GM12878 (cell line): ENCODE results near the gene NDUFS6. TPM values are rescaled to one million over a fixed set of nuclear protein-coding genes. Genes with fewer than 3 reads are reported as not detected.

Source experiments
- ATAC-seq: fragments of 200-7000 bp; cut with Tn5 transposase; 3 replicates; pipeline ENCODE4 v1.9.1; 2020; ENCODE audit warnings: mild to moderate bottlenecking, moderate library complexity
- BruUV-seq: library from RNA; stranded (reverse); fragments of 400-500 nt; replicated peaks from 2 replicates; lab custom pipeline; 2021; lab: Mats Ljungman, UMichigan
- CTCF ChIA-PET: fragments of 300-600 bp; sonication (Branson Sonifier 250); formaldehyde crosslinking; extraction: SDS; loops from one replicate; lab custom pipeline; 2021; ENCODE audit warnings: inconsistent platforms; lab: Yijun Ruan, JAX
- POLR2A ChIA-PET: fragments of 350-600 bp; formaldehyde crosslinking; extraction: SDS; loops from one replicate; lab custom pipeline; 2021; ENCODE audit warnings: inconsistent platforms; lab: Charles Lee
- RAD21 ChIA-PET: fragments of 300-600 bp; sonication (Branson Sonifier 250); formaldehyde crosslinking; loops from one replicate; lab custom pipeline; 2023; ENCODE audit warnings: antibody characterized with exemption; ENCODE audit not compliant: unreplicated experiment; lab: Charles Lee
- SMC1A ChIA-PET: fragments of 300-600 bp; sonication (Branson Sonifier 250); formaldehyde crosslinking; loops from one replicate; lab custom pipeline; 2023; ENCODE audit not compliant: unreplicated experiment, uncharacterized antibody; lab: Charles Lee
- DNase-seq: peaks from one replicate; pipeline ENCODE4 v3.0.0-alpha.2; 2011; ENCODE audit warnings: low read depth, low spot score
- FAIRE-seq: peaks from 3 replicates; lab custom pipeline; 2011; peaks lifted over from hg19 to GRCh38; lab: Jason Lieb, UNC
- H2AFZ ChIP-seq: 2 replicates; pipeline ENCODE4 v1.6.0; 2011; ENCODE audit warnings: low read depth, low read length, control low read depth; ENCODE audit not compliant: control insufficient read depth
- H3K27ac ChIP-seq: 2 replicates; pipeline ENCODE4 v1.5.1; 2011; ENCODE audit warnings: control low read depth; ENCODE audit not compliant: control insufficient read depth, insufficient read depth
- H3K27me3 ChIP-seq, 2 experiments: replicated peaks in 1 of 2; 2 replicates each; pipeline versions ENCODE4 v1.6.0 to v1.6.1; 2011; ENCODE audit warnings: low read length in 1 of 2; ENCODE audit not compliant: control insufficient read depth in 2 of 2, insufficient read depth in 2 of 2
- H3K36me3 ChIP-seq, 2 experiments: 2 replicates each; pipeline ENCODE4 v1.5.1; 2011; ENCODE audit warnings: low read length in 1 of 2; ENCODE audit not compliant: control insufficient read depth in 2 of 2, insufficient read depth in 2 of 2
- H3K4me1 ChIP-seq: 2 replicates; pipeline ENCODE4 v1.6.1; 2011; ENCODE audit warnings: mild to moderate bottlenecking, low read length, moderate library complexity, mixed read lengths; ENCODE audit not compliant: control insufficient read depth, insufficient read depth
- H3K4me2 ChIP-seq: 2 replicates; pipeline ENCODE4 v1.6.0; 2011; ENCODE audit warnings: control low read depth; ENCODE audit not compliant: control insufficient read depth, insufficient read depth
- H3K4me3 ChIP-seq: fragments of 200-600 bp; sonication (generic); 2 replicates; pipeline ENCODE4 v1.5.1; 2016
- H3K79me2 ChIP-seq: 2 replicates; pipeline ENCODE4 v1.6.0; 2011; ENCODE audit warnings: low read length; ENCODE audit not compliant: control insufficient read depth, insufficient read depth
- H3K9ac ChIP-seq: 2 replicates; pipeline ENCODE4 v1.8.0; 2011; ENCODE audit warnings: low read length, control low read depth, mixed read lengths; ENCODE audit not compliant: control insufficient read depth, insufficient read depth
- H3K9me3 ChIP-seq: replicated peaks from 3 replicates; pipeline ENCODE4 v1.5.1; 2011; ENCODE audit warnings: mild to moderate bottlenecking, low read length; ENCODE audit not compliant: control insufficient read depth, insufficient read depth
- H4K20me1 ChIP-seq: 2 replicates; pipeline ENCODE4 v1.6.0; 2011; ENCODE audit not compliant: control insufficient read depth, insufficient read depth
- E2F4 ChIP-seq: IDR thresholded peaks from 2 replicates; pipeline ENCODE4 v1.6.1; 2012; ENCODE audit warnings: low read depth, low read length, improper control_type of control experiment
- EED ChIP-seq: sonication (generic); IDR thresholded peaks from 2 replicates; pipeline ENCODE4 v1.6.1; 2016; ENCODE audit warnings: antibody characterized with exemption, low read depth
- EP300 ChIP-seq, 2 experiments: fragments of 150-350 bp in 1 of 2; IDR thresholded peaks; 2 replicates each; pipeline ENCODE4 v1.6.1; 2011 to 2012; ENCODE audit warnings: low read depth in 2 of 2, low read length in 2 of 2, borderline replicate concordance in 1 of 2, improper control_type of control experiment in 1 of 2, inconsistent platforms in 1 of 2; ENCODE audit not compliant: control insufficient read depth in 1 of 2
- FOXM1 ChIP-seq: IDR thresholded peaks from 2 replicates; pipeline ENCODE4 v1.6.1; 2012; ENCODE audit warnings: low read depth, mild to moderate bottlenecking, inconsistent platforms, low read length, moderate library complexity
- GABPA ChIP-seq: IDR thresholded peaks from 2 replicates; pipeline ENCODE4 v1.6.1; 2014; ENCODE audit warnings: antibody characterized with exemption, low read depth, mild to moderate bottlenecking, inconsistent platforms
- HDAC2 ChIP-seq: fragments of 200-600 bp; sonication (generic); IDR thresholded peaks from 2 replicates; pipeline ENCODE4 v1.6.1; 2017
- HDGF ChIP-seq: fragments of 450-650 bp; IDR thresholded peaks from 2 replicates; pipeline ENCODE4 v1.6.1; 2016; ENCODE audit warnings: antibody characterized with exemption
- PAX8 ChIP-seq: fragments of 450-650 bp; IDR thresholded peaks from 2 replicates; pipeline ENCODE4 v1.6.1; 2017; ENCODE audit warnings: mild to moderate bottlenecking, moderate library complexity
- POLR2AphosphoS5 ChIP-seq: IDR thresholded peaks from 2 replicates; pipeline ENCODE4 v1.6.1; 2011; ENCODE audit warnings: mild to moderate bottlenecking, low read length, inconsistent platforms
- RBBP5 ChIP-seq: fragments of 200-600 bp; sonication (generic); conservative IDR thresholded peaks from 2 replicates; pipeline ENCODE4 v1.6.1; 2016
- ZNF207 ChIP-seq: fragments of 450-650 bp; IDR thresholded peaks from 2 replicates; pipeline ENCODE4 v1.6.1; 2014; ENCODE audit warnings: antibody characterized with exemption, mild to moderate bottlenecking, borderline replicate concordance
- WGBS: methylation state at CpG from one replicate; pipeline ENCODE4 v1.1.6; 2016; ENCODE audit warnings: low lambda C conversion rate; ENCODE audit not compliant: insufficient replicate concordance, insufficient coverage; ENCODE audit errors: missing lambda C conversion rate; 5-methylcytosine and 5-hydroxymethylcytosine counted together
- in situ Hi-C: fragments of 300-500 bp; cut with MboI; formaldehyde crosslinking; loops from 9 replicates; pipeline ENCODE4 v1.14.3; 2018; ENCODE audit warnings: mixed read lengths
- intact Hi-C: fragments of 100-400 bp; cut with micrococcal nuclease; formaldehyde crosslinking; loops from one replicate; pipeline ENCODE4 v1.14.2; 2022; ENCODE audit not compliant: unreplicated experiment
- polyA plus RNA-seq, 11 experiments: library from polyadenylated mRNA; depleted of rRNA in 4 of 11; unstranded in 6 of 11; stranded (reverse) in 5 of 11; fragments of >200 nt; fragmentation: Nextera tagmentation in 4 of 11; fragmentation: Illumina TruSeq in 1 of 11; extraction: Ambion mirVana in 4 of 11; extraction: Trizol in 1 of 11; gene quantifications; 1 replicate in 1 of 11; 2 replicates in 10 of 11; pipeline versions ENCODE4 v1.2.1 to v1.2.3, GENCODE V29; 2011 to 2016; ENCODE audit warnings: inconsistent platforms in 2 of 11, missing spikeins in 2 of 11, low read depth in 1 of 11
- total RNA-seq, 4 experiments: library from RNA; depleted of rRNA in 3 of 4; stranded (reverse); fragments of >200 nt in 3 of 4; fragmentation: Illumina TruSeq in 1 of 4; extraction: Trizol in 1 of 4; gene quantifications; 2 replicates each; pipeline versions ENCODE4 v1.2.1 to v1.2.3, GENCODE V29; 2013 to 2021

The NDUFS6 gene
- total and polyA plus RNA-seq, 10 of the 15 experiments (the other 5 are each of a cell fraction or from before 2014, with no cell fraction given) = 20.7 to 213 (median 58.3) TPM

- ChIA-PET SMC1A (interaction anchor here (0.8 to 1.9 kb wide), 6 partner anchors 9 to 274 kb away, joined by 3 to 7 read pairs (median 6); partner anchors contain the start of gene NDUFS6), POLR2A (no interaction called here), RAD21 (interaction anchor here (0.6 to 3.9 kb wide), 7 partner anchors 9 to 276 kb away, joined by 3 to 12 read pairs (median 4); partner anchors contain the start of gene NDUFS6), CTCF (interaction anchor here (0.7 to 3.0 kb wide), 20 partner anchors 10 to 279 kb away, joined by 3 to 20 read pairs (median 4); partner anchors contain the start of gene NDUFS6)
- no peak for DNase-seq
- no peaks in the 10 kb centered on the region for H3K79me2 ChIP-seq
- no peak overlapping the region for H3K4me2 ChIP-seq
- no peak for ATAC-seq
- no peak for FAIRE-seq
- BruUV-seq = no TSS peak
- H3K4me3 ChIP-seq = no peak overlapping the region
- in situ Hi-C loops = no loop called here
- no peaks in the 10 kb centered on the region for H3K36me3 ChIP-seq
- no peak overlapping the region for H3K9ac ChIP-seq
- intact Hi-C loops = loop anchor here (1.0 to 5.0 kb wide), 3 partner anchors 39 to 276 kb away; partner anchors contain the start of gene NDUFS6
- 38% methylated on average over 13 of the region's 13 CpGs for WGBS
- H3K4me1 ChIP-seq = no peaks in the 10 kb centered on the region
- no peak for TF ChIP-seq POLR2AphosphoS5
- TF ChIP-seq GABPA = no peak
- TF ChIP-seq ZNF207 = no peak
- no peak for TF ChIP-seq HDGF
- no peak for TF ChIP-seq HDAC2
- no peak for TF ChIP-seq E2F4
- no peak for TF ChIP-seq FOXM1
- TF ChIP-seq EP300 (IDR thresholded peaks at IDR 0.05; ENCODE audit: borderline replicate concordance in 1 of 2, control insufficient read depth in 1 of 2, low read depth in 2 of 2, low read length in 2 of 2) = no peak
- no peak for TF ChIP-seq EED
- TF ChIP-seq PAX8 = no peak
- TF ChIP-seq RBBP5 = no peak
- no peak overlapping the region for H2AFZ ChIP-seq
- H4K20me1 ChIP-seq = no peaks in the 10 kb centered on the region
- H3K27me3 ChIP-seq = peaks cover 0 to 3% of the 10 kb centered on the region in 2 experiments; a peak in 2 of 4 replicates
- H3K27ac ChIP-seq = no peak overlapping the region
- H3K9me3 ChIP-seq = no peaks in the 10 kb centered on the region; the same call in 1 of the 3 replicates
Measured at GRCh38 chr5:1762883-1763547, 38.2 kb upstream of the NDUFS6 start.
